Measurements from ENCODE around the gene BRD3OS. TPM values are rescaled to one million over a fixed set of nuclear protein-coding genes. Genes with fewer than 3 reads are reported as not detected.

BRD3OS gene
- total and polyA plus RNA-seq, 2 of the 13 experiments (the other 11 are each of a cell fraction or from before 2014, with no cell fraction given), result 4.9 to 5.7 TPM

DNA sequence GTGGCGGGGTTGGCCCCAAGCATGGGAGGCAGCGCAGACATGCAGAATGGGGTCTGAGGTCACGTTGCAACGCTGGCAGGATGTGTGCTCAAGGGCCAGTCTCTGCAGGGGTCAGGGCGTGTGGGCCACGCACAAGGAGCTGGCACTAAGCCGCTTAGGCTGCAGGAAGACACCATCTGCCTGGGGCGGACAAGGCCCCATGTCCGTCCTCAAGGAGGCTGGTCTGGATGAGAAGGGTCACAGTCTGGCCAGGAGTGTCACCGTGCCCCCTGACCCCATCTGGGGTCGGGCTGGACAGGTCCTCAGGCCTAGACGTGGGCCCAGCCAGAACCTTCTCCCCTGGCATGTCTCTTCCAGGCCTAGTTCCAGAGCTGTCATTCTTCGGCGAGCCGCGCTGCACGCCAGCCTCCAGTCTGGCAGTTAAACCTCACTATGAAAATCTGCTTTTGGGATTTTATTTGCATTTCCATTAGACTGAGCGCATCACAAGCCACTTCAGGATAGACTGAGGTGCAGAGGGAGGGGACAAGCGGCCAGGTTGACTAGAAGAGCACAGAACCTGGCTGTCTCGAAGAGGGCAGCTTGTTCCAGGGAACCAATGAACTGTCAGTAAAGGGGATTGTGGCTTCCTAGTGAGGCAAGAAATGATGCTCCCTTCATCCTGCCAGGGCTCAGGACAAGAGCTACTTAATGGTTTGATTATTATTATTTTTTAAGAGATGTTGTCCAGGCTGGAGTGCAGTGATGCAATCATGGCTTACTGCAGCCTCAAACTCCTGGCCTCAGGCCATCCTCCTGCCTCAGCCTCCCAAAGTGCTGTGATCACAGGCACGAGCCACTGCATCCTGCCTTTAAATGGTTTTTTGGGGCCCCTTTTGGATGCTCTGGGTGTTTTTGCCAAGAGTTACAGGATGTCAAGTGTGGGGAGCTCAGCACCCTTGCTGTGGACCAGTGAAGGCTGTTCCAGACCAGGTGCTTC, 4.3 kb downstream of the BRD3OS start (continued):
- TF ChIP-seq, protein P1, sequence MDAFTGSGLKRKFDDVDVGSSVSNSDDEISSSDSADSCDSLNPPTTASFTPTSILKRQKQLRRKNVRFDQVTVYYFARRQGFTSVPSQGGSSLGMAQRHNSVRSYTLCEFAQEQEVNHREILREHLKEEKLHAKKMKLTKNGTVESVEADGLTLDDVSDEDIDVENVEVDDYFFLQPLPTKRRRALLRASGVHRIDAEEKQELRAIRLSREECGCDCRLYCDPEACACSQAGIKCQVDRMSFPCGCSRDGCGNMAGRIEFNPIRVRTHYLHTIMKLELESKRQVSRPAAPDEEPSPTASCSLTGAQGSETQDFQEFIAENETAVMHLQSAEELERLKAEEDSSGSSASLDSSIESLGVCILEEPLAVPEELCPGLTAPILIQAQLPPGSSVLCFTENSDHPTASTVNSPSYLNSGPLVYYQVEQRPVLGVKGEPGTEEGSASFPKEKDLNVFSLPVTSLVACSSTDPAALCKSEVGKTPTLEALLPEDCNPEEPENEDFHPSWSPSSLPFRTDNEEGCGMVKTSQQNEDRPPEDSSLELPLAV (CRISPR knock-in tag; conservative IDR thresholded peaks at IDR 0.05; ENCODE audit: low read depth), result no peak
- TF ChIP-seq ZNF841 (CRISPR knock-in tag; IDR thresholded peaks at IDR 0.05; ENCODE audit: borderline replicate concordance) (no peak), KAT8 (CRISPR knock-in tag; IDR thresholded peaks at IDR 0.05) (no peak), PHF8 (CRISPR knock-in tag; IDR thresholded peaks at IDR 0.05) (no peak), CEBPB (IDR thresholded peaks at IDR 0.05; ENCODE audit: borderline replicate concordance, low read depth, low read length) (peak; percentile 18; the same call in 1 of the 2 replicates), NCOA2 (CRISPR knock-in tag; IDR thresholded peaks at IDR 0.05) (no peak), ZBTB1 (CRISPR knock-in tag; IDR thresholded peaks at IDR 0.05; ENCODE audit: borderline replicate concordance) (no peak), ZNF577 (CRISPR knock-in tag; IDR thresholded peaks at IDR 0.05; ENCODE audit: borderline replicate concordance, low read depth) (no peak), ZNF672 (CRISPR knock-in tag; IDR thresholded peaks at IDR 0.05) (no peak), ZMYM4 (CRISPR knock-in tag; IDR thresholded peaks at IDR 0.05) (no peak), ZNF264 (CRISPR knock-in tag; IDR thresholded peaks at IDR 0.05) (no peak), NCOA1 (CRISPR knock-in tag; IDR thresholded peaks at IDR 0.05) (no peak)
- TF ChIP-seq, protein P2, sequence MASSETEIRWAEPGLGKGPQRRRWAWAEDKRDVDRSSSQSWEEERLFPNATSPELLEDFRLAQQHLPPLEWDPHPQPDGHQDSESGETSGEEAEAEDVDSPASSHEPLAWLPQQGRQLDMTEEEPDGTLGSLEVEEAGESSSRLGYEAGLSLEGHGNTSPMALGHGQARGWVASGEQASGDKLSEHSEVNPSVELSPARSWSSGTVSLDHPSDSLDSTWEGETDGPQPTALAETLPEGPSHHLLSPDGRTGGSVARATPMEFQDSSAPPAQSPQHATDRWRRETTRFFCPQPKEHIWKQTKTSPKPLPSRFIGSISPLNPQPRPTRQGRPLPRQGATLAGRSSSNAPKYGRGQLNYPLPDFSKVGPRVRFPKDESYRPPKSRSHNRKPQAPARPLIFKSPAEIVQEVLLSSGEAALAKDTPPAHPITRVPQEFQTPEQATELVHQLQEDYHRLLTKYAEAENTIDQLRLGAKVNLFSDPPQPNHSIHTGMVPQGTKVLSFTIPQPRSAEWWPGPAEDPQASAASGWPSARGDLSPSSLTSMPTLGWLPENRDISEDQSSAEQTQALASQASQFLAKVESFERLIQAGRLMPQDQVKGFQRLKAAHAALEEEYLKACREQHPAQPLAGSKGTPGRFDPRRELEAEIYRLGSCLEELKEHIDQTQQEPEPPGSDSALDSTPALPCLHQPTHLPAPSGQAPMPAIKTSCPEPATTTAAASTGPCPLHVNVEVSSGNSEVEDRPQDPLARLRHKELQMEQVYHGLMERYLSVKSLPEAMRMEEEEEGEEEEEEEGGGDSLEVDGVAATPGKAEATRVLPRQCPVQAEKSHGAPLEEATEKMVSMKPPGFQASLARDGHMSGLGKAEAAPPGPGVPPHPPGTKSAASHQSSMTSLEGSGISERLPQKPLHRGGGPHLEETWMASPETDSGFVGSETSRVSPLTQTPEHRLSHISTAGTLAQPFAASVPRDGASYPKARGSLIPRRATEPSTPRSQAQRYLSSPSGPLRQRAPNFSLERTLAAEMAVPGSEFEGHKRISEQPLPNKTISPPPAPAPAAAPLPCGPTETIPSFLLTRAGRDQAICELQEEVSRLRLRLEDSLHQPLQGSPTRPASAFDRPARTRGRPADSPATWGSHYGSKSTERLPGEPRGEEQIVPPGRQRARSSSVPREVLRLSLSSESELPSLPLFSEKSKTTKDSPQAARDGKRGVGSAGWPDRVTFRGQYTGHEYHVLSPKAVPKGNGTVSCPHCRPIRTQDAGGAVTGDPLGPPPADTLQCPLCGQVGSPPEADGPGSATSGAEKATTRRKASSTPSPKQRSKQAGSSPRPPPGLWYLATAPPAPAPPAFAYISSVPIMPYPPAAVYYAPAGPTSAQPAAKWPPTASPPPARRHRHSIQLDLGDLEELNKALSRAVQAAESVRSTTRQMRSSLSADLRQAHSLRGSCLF (CRISPR knock-in tag; IDR thresholded peaks at IDR 0.05; ENCODE audit: borderline replicate concordance), result no peak
- TF ChIP-seq, protein P3, sequence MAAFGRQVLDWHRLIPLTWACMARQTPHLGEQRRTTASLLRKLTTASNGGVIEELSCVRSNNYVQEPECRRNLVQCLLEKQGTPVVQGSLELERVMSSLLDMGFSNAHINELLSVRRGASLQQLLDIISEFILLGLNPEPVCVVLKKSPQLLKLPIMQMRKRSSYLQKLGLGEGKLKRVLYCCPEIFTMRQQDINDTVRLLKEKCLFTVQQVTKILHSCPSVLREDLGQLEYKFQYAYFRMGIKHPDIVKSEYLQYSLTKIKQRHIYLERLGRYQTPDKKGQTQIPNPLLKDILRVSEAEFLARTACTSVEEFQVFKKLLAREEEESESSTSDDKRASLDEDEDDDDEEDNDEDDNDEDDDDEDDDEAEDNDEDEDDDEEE (CRISPR knock-in tag; IDR thresholded peaks at IDR 0.05), result no peak
